OCI-M1 (cell line): ENCODE measurements around the gene GRK5.

Experiments used
- DNase-seq: peaks from one replicate; lab custom pipeline; 2025; lab: John Stamatoyannopoulos, UW

GRK5 gene

DNA sequence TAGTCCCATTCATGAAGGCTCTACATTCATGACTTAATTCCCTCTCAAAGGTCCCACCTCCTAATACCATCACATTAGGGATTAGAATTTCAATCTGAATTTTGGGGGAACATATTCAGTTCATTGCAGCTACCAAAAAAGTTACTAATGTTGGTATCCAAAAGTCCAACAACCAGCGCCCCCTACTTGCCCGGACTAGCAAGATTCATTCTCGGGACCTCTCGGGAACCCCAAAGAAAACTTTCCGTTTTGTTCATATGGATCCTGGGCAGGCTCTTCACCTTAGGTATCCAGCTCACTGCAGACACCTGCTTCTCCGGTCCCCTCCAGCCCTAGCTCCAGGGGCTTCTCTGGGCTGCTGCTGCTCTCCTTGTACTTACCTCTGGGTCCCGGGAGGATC lies 8.9 kb upstream of the GRK5 start:
- DNase-seq: peak; percentile 53

DNA sequence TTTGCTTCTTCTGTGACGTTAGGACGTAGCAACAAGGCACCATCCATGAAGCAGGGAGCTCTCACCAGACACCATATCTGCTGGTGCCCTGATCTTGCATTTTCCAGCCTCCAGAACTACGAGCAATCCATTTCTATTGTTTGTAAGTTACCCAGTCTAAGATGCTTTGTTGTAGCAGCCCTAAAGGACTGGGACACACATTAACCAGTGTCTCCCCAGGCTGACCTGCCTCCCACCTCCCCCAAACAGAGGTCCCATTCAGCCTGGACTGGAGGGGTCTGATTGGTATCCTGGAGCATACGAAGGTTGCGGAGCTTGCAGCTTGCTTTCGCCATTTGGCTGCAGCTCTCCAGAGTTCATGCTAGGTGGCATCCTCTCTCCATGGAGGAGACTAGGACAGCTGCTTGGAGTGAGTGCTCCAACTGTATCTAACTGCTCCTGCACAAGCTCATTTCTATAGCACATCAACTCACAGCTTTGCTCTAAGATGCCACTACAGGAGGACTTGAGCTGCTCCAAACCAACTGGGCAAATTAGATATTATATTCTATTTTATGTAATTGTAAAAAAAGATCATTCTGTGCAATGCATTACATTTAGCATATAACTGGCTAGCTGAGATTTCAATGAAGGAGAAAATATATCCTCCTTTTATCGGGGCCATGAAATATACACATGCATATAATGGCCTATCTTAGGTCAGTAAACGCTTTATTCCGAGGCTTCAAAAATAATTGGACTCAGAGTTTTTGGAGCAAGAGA lies 8.0 kb upstream of the GRK5 start:
- peak; percentile 85 for DNase-seq

DNA sequence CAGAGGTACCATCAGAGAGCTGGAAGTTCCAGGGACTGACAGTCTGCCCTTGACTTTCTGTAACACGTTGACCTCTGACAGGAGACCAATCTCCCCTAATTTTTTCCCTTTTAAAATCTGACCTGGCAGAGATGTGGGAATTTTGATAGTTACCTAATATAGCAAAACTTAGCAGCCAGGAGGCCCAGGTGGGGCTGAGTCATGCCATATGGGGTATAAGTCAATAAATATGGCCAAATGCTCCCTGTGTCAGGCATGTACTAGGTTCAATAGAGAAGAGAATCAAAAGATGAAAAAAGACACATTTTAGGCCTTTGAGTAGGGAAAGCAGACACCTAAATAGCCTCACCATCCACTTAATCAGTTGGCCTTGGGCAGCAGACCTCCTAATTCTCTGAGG lies 6.1 kb upstream of the GRK5 start:
- no peak for DNase-seq

DNA sequence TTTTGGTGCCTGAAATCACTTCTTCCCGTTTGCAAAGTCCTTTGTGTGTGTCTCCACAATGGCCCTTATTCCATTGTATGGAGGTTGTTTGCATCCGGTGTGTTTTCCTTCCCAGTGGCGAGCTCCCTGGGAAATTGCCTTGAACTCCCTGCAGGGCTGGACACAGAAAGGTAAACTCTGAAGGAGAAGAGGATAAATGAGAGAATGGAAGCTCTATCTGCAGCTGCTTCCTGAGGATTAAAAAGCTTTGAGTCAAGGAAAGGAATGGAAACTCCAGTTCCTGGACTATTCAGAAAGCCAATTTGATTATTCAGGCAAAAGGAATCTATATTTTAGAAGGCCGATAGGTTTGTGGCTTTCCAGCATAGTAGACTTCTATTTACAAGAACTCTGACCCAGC lies 4.4 kb upstream of the GRK5 start:
- no peak for DNase-seq

DNA sequence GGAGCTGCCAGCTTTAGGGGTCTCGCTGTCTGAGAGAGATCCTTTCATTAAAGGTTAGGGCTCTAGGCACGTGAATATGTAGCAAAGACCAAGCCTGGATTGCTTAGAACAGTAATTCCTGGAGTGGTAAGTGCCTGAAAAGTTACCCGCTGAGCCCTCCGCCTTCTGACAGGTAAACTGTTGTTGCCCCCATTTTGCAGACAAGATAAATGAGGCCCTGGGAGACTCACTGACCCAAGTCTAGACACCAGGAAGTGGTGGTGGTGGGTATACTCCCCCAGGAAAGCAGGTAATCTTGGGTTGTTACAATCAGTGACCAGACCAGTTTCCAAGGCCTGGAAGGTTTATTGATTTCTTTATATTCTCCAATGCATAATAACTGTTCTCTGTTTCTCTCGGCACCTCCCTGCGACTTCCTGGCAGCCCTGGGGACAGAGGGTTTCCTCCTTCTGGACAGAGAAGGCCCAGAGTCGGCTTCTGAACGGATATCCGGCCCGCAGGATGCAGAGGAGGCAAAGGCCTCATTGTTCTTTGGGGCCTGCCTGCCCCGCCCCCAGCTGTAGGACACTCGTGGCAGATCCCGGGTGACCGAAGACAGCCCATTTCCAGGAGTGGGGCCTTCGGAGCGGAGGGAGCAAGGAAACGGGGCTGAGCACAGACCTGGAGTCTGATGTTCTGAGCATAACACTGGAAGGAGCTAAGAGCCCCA lies 1.3 kb upstream of the GRK5 start:
- DNase-seq: no peak

DNA sequence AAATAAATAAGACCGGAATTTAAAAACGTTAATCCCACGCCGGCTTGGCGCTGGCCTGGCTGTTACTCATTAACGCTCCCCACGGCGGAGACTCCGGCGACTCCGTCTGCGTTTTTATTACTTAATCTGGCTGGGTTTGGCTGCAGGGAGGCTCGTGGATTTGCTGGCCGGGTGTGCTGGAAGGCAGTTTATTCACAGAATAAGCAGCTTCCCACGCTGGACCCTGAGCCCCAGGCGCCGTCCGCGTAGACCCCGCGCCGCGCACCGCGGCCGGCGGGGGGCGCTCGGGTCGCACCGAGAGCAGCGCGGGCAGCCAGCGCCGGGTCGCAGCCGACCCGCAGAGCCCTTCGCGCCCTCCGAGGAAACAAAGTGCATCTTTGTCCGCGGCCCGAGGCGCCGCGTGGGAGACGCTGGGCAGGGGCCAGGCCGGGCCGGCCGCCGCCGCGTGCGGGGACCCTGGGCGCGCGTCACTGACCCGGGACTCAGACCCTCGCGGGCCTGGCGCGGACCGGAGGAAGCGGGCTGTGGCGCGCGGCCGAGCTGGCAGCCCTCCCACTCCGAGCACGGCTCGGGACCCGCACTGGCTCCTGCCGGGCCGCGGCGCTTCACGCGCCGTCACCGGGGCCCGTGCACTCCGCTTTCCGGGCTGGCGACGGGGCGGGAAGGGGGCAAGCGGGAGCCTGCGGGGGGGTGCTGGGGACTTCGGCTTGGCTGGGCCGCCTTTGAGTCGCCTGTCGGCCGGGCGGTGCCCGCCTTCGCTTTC lies 587 bp upstream of the GRK5 start:
- peak; percentile 84 for DNase-seq

DNA sequence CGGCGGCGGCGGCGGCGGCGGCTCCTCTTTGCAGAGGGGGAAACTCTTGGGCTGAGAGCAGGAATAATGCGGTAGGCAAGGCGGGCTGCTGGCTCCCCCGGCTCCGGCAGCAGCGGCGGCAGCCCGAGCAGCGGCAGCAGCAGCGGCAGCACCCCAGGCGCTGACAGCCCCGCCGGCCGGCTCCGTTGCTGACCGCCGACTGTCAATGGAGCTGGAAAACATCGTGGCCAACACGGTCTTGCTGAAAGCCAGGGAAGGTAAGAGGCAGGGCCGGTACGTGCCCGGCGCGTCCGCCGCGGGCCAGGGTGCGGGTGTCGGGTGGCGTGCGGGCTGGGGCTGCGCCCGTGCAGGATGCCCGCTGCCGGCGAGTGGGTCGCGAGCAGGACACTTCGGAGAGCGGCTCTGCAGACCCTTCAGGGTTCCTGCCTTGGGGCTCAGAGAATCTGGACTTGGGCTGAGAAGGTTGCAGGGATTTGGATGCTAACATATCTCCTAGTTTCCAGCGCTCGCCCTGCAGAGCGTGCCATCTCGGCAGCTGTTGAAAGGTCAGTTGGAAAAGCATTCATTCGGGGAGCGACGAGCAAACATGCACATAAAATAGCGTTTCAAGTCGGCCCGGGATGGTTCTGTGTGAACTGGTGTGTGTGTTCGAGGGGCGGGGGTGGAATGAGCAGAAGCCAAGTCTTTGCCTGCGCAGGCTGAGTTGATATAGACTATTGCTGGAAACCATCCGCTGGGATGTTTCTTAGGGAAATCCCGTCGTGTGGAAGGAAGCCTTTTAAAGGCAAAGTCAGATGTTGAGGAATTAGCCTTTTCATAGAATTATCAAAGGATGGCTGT lies 562 bp downstream of the GRK5 start:
- peak; percentile 45 for DNase-seq

DNA sequence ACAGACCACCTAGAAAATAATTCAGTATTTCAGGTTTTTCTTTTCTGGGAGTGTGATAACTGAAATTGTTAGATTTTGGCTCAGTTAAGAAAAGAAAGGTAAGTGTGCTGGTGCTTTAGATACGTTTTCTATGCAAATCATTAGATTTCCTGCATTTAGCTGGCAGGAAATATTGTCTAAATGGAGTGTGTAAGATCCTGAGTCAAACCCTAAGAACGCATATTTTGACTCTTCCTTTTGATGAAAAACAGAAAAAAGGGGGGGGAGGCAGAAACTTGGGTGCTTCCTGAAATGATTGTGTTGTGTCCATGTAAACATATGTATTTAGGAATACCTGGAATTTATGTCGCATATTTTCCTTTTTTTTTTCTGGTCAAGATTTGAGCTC lies 1.2 kb downstream of the GRK5 start:
- no peak for DNase-seq

DNA sequence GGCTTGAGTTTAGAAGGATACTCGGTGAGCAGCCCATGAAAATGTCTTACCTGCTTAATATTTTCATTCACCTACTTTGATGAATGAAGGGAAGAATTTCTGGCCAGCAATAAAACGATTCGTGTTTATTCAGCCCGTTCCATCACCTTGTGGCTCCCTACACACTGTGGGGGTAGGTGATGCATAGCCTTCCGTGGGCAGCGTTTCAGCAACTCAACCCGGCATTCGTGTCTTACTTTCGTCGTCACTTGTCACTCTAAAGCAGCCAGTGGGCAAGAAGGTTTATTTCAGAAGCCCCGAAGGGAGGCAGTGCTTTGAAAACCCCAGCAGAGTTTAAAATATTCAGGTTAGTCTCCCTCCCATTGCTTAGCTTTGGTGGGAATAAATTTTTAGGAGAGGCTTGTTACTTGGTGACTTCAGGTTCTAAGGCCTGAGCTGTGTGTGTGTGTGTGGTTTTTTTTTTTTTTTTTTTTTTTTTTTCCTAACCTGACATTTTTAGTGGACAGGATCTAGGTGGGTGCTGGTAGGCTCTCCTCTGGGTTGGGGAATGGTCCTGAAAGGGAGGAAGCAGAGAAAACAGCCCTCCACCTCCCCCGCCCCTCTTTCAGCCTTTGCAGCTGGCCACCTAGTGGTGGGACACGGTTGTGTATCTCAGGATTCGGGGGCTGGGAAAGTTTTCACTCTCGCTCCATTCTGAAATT lies 1.8 kb downstream of the GRK5 start:
- peak; percentile 70 for DNase-seq

DNA sequence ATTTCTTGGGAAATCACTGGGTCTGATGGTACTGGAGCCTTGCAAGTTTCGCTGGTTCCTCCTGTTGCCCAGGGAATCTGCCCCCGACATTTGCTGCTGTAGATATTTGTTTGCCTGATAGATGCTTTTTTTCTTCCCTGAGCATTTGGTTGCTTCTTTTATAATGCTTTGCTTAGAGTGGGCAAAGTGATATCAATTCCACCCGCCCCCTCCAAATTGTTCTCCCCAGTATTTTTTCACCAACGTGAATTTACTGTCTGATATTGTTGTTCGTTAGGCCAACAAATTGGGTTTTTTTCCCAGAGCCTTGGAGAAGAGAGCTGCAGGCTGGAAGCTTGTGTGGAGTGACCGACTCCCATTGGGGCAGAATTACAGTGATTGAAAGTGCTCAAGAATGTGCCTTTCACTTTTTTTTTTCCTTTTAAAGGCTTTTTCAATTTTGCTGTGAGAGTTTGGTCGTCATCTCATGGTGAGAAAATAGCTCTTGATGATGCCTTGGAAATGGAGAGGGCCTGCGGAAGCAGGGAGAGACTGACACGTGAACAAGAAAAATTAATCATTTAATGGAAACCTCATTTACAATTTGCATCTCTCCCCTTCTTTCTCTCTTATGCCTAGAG lies 2.5 kb downstream of the GRK5 start:
- DNase-seq: no peak

DNA sequence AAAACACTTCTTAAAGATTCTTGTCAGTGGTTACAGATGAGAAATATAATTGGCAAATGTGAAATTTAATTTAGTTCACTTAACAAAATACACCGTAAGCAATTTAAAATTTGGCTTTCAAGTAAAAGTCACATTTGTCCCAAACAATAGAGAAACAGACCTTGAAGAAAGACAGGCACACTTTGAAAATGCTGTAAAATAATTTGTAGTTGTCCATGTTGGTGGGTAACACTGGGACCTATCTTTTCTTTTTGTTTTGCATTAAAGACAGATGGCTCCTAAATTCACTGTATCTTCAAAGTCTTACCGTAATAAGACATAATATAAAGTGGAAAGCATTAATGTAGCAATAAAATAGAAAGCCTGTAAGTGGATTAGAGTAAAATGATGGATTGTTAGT lies 3.3 kb downstream of the GRK5 start:
- no peak for DNase-seq

DNA sequence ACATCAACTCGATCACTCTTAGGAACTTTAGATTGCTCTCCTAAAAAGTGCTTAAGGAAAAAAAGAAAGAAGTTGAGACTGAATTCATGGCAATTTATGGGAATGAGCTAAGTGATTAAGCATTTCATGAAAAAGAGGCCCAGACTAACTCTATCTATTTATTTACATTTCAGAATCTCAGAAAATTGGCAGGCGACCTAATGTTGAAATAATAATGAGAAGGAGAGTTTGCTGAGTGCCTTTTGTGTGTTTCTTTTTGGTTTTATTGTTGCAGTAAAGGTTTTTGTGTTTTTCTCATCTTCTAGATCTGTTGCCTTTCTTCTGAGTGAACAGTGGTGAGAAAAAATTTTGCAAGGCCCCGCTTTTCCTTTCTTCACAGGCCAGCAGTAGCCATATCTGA lies 3.8 kb downstream of the GRK5 start:
- no peak for DNase-seq

DNA sequence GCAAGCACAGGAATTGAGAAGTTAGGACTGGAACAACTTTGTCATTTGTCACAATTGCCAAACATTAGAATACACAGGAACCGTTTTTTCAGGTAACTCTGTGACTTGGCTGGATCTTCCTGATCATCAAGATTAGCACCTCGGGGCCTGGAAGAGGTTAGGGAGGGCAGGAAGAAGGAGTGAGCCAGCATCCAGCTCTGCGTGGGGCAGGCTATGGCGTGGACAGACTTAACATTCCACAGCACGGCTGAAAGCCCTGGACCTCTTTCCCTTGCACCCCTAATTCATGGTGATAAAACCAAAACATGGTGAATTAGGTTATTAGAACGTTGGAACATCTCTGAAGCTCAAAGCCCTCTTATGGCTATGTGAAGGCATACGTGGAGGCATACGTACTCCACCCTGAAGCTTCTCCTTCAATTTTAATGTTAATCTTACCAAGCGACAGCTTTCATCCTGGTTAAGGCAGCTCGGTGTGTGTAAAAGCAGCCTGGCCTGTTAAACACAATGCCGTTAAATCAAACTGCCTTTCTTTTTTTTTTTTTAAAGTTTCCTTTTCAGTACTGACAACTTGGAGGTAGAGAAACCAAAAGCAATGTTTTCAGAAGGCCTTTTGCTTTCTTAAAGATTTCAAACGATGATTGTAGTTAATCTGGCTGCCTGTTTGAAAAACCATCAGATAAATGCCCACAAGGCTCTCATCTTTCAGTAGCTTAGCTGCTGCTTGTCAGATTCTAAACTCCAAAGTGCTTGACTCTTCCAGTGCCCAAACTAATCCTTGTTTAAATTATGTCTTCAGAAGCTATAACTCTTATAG lies 4.5 kb downstream of the GRK5 start:
- DNase-seq: peak; percentile 45

DNA sequence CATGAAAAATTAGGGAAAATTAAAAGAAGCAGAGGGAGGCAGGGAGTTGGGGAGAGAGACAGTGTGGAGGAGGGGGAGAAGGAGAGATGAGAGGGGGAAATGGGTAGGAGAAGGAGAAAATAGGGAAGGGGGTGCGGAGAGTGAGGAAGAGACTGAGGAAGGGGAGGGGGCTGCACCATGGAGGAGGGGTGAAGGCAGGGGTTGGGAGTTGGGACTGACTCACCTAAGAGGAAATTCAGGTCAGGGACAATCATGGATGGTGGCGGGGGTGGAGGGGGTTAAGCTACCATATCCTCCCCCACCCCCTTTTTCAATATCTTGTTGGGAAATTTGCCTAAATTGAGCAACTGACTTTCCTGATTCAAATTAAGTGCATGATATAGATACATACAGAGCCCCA lies 8.0 kb downstream of the GRK5 start:
- DNase-seq: no peak

DNA sequence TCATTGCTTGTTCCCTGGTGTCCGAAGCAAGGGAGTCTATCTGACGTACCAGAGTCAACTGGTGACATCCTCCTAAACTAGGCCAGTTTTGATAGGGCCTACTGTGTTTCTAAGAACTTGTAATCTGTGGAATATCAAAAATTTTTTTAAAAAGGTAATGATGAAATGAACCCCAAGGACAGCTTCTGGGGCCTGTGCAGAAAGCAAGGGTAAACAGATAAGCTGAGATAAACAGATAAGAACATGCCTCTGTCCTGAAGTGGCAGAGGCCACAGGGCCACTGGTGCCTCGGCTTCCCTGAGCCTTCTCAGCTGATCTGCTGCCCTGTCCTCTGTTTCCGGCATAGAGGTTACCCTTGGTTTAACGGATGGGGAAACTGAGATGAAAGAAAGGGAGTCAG lies 8.8 kb downstream of the GRK5 start:
- DNase-seq: no peak

DNA sequence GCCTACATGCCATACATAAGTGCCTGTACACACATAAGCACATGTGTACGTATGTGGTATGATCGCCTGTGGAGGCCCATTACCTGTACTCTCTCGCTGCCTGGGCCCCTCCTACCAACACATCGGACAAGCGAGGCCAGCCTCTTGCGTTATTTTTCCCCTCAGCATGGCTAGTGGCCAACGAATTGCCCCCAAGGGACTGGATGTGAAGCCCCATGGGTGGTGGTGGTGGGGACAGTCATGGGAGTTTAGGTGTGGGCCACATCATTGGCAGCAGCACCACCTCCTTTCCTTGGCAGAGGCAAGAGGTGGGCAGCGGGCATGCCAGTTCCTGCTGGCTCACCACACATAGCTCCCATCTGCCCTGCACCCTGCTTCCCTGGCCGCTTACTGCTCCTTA lies 10.0 kb downstream of the GRK5 start:
- DNase-seq: no peak

DNA sequence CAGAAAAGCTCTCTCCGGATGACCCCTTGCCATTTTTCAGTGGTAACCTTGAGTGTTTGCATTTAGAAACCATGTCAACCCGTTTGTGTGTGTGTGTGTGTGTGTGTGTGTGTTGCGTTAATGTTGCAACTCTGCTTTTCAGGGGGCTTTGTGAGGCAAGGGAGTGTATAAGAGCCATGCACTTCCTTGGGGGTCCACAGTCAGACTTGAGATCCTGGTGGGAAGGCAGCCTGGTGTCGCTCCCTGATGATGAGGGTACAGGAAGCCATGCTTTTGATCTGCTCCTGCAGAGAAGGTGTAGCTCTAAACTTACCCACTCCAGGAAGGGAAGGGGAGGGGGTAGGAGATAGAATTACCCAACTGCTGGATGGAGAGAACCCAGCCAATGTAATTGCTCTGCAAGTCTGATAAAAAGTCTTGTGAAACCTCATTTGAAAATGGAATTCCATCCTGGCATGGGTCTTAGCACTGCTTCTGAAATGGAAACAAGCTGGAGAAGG lies 10.7 kb downstream of the GRK5 start:
- DNase-seq: no peak

DNA sequence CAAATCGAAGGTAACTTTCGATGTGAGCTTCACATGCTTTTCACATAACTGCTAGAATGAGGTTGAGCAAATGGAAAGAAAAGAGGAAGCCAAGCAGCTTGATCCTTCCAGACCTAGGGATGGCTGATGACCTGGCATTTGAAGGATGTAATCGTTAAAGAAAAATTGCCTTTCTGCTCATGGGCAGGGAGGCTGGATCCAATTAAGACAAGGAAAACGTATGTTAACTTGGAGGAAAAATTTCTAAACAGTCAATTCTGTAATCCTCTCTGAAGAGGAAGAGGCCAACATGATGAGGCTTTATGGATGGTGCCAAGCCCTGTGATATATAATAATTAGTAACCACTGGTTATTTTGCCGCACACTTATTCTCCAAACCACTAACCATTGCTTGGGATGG lies 12.5 kb downstream of the GRK5 start:
- DNase-seq: no peak

DNA sequence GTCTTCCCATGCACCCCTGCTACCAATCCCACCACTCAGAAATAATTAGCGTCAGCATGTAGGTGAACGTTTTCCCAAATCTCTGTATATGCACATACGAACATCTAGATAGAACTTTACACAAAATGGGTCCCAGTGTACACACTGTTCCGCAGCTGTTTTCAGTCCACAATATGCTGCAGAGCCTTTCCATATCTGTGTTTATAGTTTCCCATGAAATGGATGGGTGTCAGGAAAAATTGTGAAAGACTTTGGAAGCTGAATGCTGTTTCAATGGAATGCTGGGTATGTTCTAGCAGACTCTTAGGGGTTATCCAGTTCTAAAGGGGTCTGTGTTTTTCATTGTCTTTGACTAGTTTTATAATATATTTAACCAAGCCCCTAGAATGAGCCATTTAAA lies 13.8 kb downstream of the GRK5 start:
- no peak for DNase-seq

DNA sequence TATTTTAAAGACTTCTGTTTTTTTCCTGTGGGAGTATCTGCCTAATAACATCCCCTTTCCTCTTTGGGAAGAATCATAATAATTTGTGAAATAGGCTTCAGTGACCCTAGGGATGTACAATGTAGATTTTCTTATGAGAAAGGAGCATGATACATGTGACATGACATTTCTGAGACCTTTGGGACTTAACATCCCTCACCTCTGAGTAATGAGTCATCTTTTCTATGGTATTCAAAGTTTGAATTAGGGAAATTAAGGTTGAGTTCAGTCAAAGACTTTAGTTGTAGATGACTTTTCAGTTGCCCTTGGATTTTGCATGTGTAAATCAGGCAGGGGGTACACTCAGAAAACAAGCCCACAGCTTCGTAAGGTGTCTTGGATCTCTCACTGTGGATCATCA lies 14.3 kb downstream of the GRK5 start:
- DNase-seq: no peak
